Gastroesophageal sphincter (tissue), 3 donors: ENCODE results near the gene PCDHB13.
"Not testable (repeated sequence)": the region's sequence is repeated elsewhere in the genome, so short reads cannot be mapped to it uniquely, and the experiment has no call there.

Experiments used
- POLR2A ChIP-seq, 2 donors: fragments of 450-650 bp; IDR thresholded peaks; one replicate each; pipeline ENCODE4 v1.6.1; 2017; ENCODE audit warnings: antibody characterized with exemption in 2 of 2, mild to moderate bottlenecking in 2 of 2, moderate library complexity in 1 of 2
- POLR2AphosphoS5 ChIP-seq: sonication (generic); formaldehyde crosslinking; IDR thresholded peaks from one replicate; pipeline ENCODE4 v1.6.1; 2017; ENCODE audit warnings: antibody characterized with exemption
- TF ChIP-seq, protein P1 (sequence below), 4 experiments: fragments of 200-600 bp in 2 of 4; fragments of 450-650 bp in 2 of 4; sonication (generic) in 1 of 4; IDR thresholded peaks; one replicate each; pipeline ENCODE4 v1.5.1; 2017 to 2019; ENCODE audit warnings: antibody characterized with exemption in 4 of 4, mild to moderate bottlenecking in 2 of 4, moderate library complexity in 2 of 4

DNA sequence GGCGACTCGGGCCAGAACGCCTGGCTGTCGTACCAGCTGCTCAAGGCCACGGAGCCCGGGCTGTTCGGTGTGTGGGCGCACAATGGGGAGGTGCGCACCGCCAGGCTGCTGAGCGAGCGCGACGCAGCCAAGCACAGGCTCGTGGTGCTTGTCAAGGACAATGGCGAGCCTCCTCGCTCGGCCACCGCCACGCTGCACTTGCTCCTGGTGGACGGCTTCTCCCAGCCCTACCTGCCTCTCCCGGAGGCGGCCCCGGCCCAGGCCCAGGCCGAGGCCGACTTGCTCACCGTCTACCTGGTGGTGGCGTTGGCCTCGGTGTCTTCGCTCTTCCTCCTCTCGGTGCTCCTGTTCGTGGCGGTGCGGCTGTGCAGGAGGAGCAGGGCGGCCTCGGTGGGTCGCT, 19.4 kb upstream of the PCDHB13 start:
- TF ChIP-seq, protein P1, sequence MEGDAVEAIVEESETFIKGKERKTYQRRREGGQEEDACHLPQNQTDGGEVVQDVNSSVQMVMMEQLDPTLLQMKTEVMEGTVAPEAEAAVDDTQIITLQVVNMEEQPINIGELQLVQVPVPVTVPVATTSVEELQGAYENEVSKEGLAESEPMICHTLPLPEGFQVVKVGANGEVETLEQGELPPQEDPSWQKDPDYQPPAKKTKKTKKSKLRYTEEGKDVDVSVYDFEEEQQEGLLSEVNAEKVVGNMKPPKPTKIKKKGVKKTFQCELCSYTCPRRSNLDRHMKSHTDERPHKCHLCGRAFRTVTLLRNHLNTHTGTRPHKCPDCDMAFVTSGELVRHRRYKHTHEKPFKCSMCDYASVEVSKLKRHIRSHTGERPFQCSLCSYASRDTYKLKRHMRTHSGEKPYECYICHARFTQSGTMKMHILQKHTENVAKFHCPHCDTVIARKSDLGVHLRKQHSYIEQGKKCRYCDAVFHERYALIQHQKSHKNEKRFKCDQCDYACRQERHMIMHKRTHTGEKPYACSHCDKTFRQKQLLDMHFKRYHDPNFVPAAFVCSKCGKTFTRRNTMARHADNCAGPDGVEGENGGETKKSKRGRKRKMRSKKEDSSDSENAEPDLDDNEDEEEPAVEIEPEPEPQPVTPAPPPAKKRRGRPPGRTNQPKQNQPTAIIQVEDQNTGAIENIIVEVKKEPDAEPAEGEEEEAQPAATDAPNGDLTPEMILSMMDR (IDR thresholded peaks at IDR 0.05): not testable (repeated sequence)
- not testable (repeated sequence) for TF ChIP-seq POLR2A (IDR thresholded peaks at IDR 0.05); POLR2AphosphoS5
